ENCODE measurements around the gene TENM3. TPM values are rescaled to one million over a fixed set of nuclear protein-coding genes. Genes with fewer than 3 reads are reported as not detected.

Gene TENM3
- polyA plus RNA-seq, 1 of the 3 experiments (the other 2 are of a cell fraction): 10.4 TPM

- H3K4me1 ChIP-seq (ENCODE audit: control insufficient read depth in 1 of 2, insufficient read depth in 2 of 2, low read depth in 1 of 2, low read length in 1 of 2): peaks cover 0 to 9% of the 10 kb centered on the region in 2 experiments; a peak in 3 of 4 replicates
- no peaks in the 10 kb centered on the region for H4K20me1 ChIP-seq (ENCODE audit: insufficient read depth)
- H3K9me2 ChIP-seq: no peaks in the 10 kb centered on the region
- H3K36me3 ChIP-seq (replicated peaks in 1 of 2; ENCODE audit: control insufficient read depth in 1 of 2, insufficient read depth in 2 of 2, low read length in 1 of 2): no peaks in the 10 kb centered on the region
- H3K27ac ChIP-seq (ENCODE audit: low read depth in 2 of 2, low read length in 1 of 2): no peak overlapping the region
- POLR2A ChIA-PET: no interaction called here
- WGBS (ENCODE audit: low lambda C conversion rate): 89% methylated on average over 5 of the region's 5 CpGs
- H3K27me3 ChIP-seq (ENCODE audit: insufficient read depth): no peaks in the 10 kb centered on the region
- no peak overlapping the region for H2AFZ ChIP-seq (ENCODE audit: low read depth)
- peaks cover 8% of the 10 kb centered on the region; the same call in 1 of the 2 replicates for H3K9me3 ChIP-seq
- CTCF ChIA-PET: no interaction called here
- peaks cover 6% of the 10 kb centered on the region for H3F3A ChIP-seq (replicated peaks; ENCODE audit: insufficient read depth)
- no peak for DNase-seq
- no peak overlapping the region for H3K4me2 ChIP-seq
- no peak overlapping the region for H3K4me3 ChIP-seq (ENCODE audit: low read depth in 2 of 2, low read length in 1 of 2)
- H3K79me2 ChIP-seq (ENCODE audit: insufficient read depth): no peaks in the 10 kb centered on the region
- TF ChIP-seq MAX (IDR thresholded peaks at IDR 0.05; ENCODE audit: low read depth) (no peak), EZH2phosphoT487 (IDR thresholded peaks at IDR 0.05; ENCODE audit: borderline replicate concordance, low read depth) (no peak), GATA2 (CRISPR knock-in tag; IDR thresholded peaks at IDR 0.05) (no peak), RCOR1 (IDR thresholded peaks at IDR 0.05; ENCODE audit: low read length) (no peak), SMC3 (IDR thresholded peaks at IDR 0.05; ENCODE audit: low read depth, low read length) (no peak), USF2 (IDR thresholded peaks at IDR 0.05; ENCODE audit: borderline replicate concordance, low read depth, low read length) (no peak), TAF1 (IDR thresholded peaks at IDR 0.05; ENCODE audit: borderline replicate concordance, low read depth, low read length) (no peak), GABPA (IDR thresholded peaks at IDR 0.05; ENCODE audit: low read depth) (no peak), ELF1 (IDR thresholded peaks at IDR 0.05) (no peak), NRF1 (IDR thresholded peaks at IDR 0.05; ENCODE audit: low read depth, low read length) (no peak), REST (IDR thresholded peaks at IDR 0.05; ENCODE audit: low read depth, low read length) (no peak), USF1 (IDR thresholded peaks at IDR 0.05; ENCODE audit: borderline replicate concordance, low read depth) (no peak), FOXM1 (IDR thresholded peaks at IDR 0.05; ENCODE audit: low read depth) (no peak), PBX3 (IDR thresholded peaks at IDR 0.05) (no peak), EP300 (IDR thresholded peaks at IDR 0.05; ENCODE audit: borderline replicate concordance in 1 of 2, low read depth in 1 of 2, low read length in 1 of 2) (no peak), RXRA (IDR thresholded peaks at IDR 0.05; ENCODE audit: borderline replicate concordance, low read depth) (no peak), TEAD4 (IDR thresholded peaks at IDR 0.05; ENCODE audit: borderline replicate concordance, insufficient read depth) (no peak)
- H3K9ac ChIP-seq: no peak overlapping the region
These were observed 67.1 kb downstream of the TENM3 start for GRCh38 chr4:182310316-182310715.
